ENCODE data around the gene LYST.

Gene LYST

DNA sequence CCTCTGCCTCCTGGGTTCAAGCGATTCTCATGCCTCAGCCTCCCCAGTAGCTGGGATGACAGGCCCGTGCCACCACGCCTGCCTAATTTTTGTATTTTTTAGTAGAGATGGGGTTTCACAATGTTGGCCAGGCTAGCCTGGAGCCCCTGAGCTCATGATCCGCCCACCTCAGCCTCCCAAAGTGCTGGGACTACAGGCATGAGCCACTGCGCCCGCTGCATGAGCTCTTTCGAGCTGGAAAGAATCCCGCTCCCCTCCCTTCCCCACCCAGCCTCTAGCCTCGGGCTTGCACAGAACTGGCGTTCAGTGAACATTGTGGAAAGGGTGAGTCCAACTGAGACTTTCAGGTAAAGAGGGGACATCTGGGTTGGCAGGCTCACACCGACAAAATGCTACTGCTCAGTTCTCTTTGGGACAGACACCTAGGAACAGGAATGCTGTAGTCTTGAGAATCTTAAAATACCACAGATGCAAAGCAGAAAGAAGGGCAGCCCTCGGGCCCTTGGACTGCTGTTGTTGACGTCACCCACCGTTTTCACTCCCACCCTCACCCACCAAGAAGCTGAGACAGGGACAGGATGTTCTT lies 207.4 kb downstream of the LYST start:
- no peak for DNase-seq
- TF ChIP-seq, protein P1, sequence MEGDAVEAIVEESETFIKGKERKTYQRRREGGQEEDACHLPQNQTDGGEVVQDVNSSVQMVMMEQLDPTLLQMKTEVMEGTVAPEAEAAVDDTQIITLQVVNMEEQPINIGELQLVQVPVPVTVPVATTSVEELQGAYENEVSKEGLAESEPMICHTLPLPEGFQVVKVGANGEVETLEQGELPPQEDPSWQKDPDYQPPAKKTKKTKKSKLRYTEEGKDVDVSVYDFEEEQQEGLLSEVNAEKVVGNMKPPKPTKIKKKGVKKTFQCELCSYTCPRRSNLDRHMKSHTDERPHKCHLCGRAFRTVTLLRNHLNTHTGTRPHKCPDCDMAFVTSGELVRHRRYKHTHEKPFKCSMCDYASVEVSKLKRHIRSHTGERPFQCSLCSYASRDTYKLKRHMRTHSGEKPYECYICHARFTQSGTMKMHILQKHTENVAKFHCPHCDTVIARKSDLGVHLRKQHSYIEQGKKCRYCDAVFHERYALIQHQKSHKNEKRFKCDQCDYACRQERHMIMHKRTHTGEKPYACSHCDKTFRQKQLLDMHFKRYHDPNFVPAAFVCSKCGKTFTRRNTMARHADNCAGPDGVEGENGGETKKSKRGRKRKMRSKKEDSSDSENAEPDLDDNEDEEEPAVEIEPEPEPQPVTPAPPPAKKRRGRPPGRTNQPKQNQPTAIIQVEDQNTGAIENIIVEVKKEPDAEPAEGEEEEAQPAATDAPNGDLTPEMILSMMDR (IDR thresholded peaks at IDR 0.05) = no peak
- H3K4me3 Mint-ChIP-seq = no peak overlapping the region
- no peak overlapping the region for H3K27ac Mint-ChIP-seq
- peaks cover under 1% of the 10 kb centered on the region for H3K9me3 Mint-ChIP-seq
- no peaks in the 10 kb centered on the region for H3K36me3 Mint-ChIP-seq (ENCODE audit: low read depth)
- peaks cover 21% of the 10 kb centered on the region for H3K27me3 Mint-ChIP-seq (ENCODE audit: low read depth, poor library complexity)
- no peaks in the 10 kb centered on the region for H3K4me1 Mint-ChIP-seq

DNA sequence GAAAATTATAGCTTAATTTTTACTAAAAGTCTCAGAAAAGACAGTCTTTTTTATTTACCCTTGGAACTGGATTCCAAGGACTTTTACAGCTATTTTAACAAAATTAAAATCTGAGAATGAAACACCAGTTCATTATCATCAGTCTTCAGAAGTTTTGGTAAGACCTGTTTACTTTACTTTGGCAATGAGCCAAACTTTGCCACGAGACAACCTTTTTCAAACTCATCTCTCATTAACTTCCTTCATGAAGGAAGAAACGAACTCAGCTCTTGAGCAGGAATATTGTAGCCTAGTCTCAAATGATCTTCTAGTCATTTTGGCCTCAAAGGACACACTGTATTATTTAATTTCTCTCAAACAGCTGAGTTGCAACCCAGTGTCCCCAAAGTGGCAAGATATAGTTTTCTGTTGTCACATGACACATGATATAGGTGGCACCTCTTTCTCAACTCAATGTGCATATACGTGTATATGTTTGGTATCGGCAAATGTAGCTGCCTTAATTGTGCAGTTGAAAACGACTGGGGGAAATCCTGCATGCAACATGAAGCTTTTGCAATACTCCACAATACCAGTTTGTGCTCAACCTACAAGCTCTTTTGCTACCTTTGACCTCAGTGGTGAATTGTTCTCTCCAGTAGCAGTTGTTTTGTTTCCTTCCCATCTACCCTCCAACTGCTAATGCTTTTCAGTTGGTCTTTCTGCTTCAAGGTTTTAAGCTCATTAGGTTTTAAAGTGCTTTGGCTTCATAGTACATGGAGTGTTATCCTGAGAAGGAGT lies 208.8 kb downstream of the LYST start:
- Mint-ChIP-seq H3K27ac (no peak overlapping the region), H3K27me3 (ENCODE audit: low read depth, poor library complexity) (peaks cover 34% of the 10 kb centered on the region), H3K36me3 (ENCODE audit: low read depth) (no peaks in the 10 kb centered on the region), H3K4me1 (no peaks in the 10 kb centered on the region), H3K9me3 (peaks cover 11% of the 10 kb centered on the region), H3K4me3 (no peak overlapping the region)
- TF ChIP-seq, protein P1 (IDR thresholded peaks at IDR 0.05) = no peak
- DNase-seq = no peak

DNA sequence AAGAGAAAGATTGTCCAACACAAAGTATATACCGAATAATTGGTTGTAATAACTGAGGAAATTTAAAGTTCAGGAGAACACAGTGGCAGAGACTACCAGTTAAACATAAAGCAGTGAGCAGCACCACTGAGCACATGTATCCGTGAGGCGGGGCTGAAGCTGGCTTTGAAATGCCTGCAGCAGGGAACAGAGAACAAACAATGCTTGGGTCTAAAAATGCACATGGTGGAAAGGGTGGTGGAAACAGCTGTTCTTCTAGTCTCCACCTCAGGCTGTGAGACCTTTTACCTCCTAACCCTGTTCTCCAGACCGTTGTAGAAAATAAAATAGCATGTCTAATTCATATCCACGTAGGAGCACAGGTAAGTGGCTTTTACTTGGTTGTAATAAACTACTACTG lies 209.4 kb downstream of the LYST start:
- Mint-ChIP-seq H3K27ac (no peak overlapping the region), H3K4me3 (no peak overlapping the region), H3K4me1 (no peaks in the 10 kb centered on the region), H3K36me3 (ENCODE audit: low read depth) (no peaks in the 10 kb centered on the region), H3K9me3 (peaks cover 16% of the 10 kb centered on the region), H3K27me3 (ENCODE audit: low read depth, poor library complexity) (peaks cover 41% of the 10 kb centered on the region)
- DNase-seq = no peak
- TF ChIP-seq, protein P1 (IDR thresholded peaks at IDR 0.05) = no peak

DNA sequence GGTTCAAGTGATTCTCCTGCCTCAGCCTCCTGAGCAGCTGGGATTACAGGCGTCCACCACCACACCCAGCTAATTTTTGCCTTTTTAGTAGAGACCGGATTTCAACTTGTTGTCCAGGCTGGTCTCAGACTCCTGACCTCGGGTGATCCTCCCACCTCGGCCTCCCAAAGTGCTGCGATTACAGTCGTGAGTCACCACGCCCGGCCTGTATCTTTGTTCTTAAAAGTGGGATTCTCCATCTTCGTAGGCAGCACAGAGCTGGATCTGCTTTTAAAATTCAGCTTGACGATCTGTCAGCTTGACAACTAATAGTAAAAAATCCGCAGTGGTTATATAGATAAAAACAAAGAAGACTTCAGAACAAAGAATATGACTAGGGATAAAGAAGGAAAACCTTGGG lies 214.3 kb downstream of the LYST start:
- Mint-ChIP-seq H3K36me3 (ENCODE audit: low read depth) (no peaks in the 10 kb centered on the region), H3K27ac (no peak overlapping the region), H3K4me3 (no peak overlapping the region), H3K9me3 (peaks cover 23% of the 10 kb centered on the region), H3K4me1 (peaks cover 22% of the 10 kb centered on the region), H3K27me3 (ENCODE audit: low read depth, poor library complexity) (peaks cover 76% of the 10 kb centered on the region)
- TF ChIP-seq, protein P1 (IDR thresholded peaks at IDR 0.05) = no peak
- no peak for DNase-seq

DNA sequence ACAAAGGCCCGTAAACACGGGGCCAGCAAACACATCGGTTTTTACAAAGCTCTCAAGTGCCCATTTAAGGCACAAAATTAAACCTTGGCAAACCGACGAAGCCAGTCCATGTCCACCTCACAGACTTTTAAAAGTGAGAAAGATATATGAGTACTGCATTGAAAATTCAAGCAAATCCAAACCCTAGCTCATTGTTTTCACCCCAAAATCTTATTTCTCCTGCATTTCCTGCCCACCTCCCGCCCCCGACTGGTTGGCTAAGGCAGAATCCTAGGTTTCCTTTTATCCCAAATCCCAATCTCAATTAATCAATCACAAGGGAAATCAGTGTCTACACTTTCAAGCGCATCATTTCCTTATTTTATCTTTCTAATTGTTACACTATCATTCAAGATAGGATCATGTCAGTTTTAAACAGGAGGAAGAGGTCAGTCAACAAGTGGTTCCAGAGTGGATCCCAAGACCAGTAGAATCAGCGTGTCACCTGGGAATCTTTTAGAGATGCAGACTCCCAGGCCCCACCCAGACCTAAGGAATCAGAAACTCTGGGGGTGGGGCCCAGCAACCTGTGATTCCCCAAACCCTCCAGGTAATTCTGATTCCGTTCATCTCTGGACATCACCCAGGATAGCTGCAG lies 215.4 kb downstream of the LYST start:
- Mint-ChIP-seq H3K9me3 (peaks cover 23% of the 10 kb centered on the region), H3K36me3 (ENCODE audit: low read depth) (no peaks in the 10 kb centered on the region), H3K27ac (no peak overlapping the region), H3K4me1 (peaks cover 26% of the 10 kb centered on the region), H3K27me3 (ENCODE audit: low read depth, poor library complexity) (peaks cover 85% of the 10 kb centered on the region), H3K4me3 (peak overlapping the region; percentile 78)
- TF ChIP-seq, protein P1 (IDR thresholded peaks at IDR 0.05) = no peak
- DNase-seq = no peak
